Left lung (tissue), 10 donors: ENCODE measurements around the gene HIVEP3. TPM values are rescaled to one million over a fixed set of nuclear protein-coding genes. Genes with fewer than 3 reads are reported as not detected.

ENCODE experiments used
- ATAC-seq: fragments of 200-7000 bp; cut with Tn5 transposase; one replicate; pipeline ENCODE4 v1.9.1; 2020; ENCODE audit warnings: moderate library complexity
- DNase-seq, 4 donors: peaks; one replicate each; pipeline ENCODE4 v3.0.0-alpha.2; 2013 to 2020
- H3K27ac ChIP-seq, 2 donors: fragments of 200-600 bp; sonication (generic) in 1 of 2; one replicate each; pipeline versions ENCODE4 v1.5.0 to v1.8.0; 2020 to 2021
- H3K27me3 ChIP-seq, 2 donors: fragments of 200-600 bp; sonication (generic) in 1 of 2; one replicate each; pipeline versions ENCODE4 v1.5.0 to v1.8.0; 2020 to 2021
- H3K36me3 ChIP-seq, 2 donors: fragments of 200-600 bp; sonication (generic) in 1 of 2; one replicate each; pipeline versions ENCODE4 v1.5.0 to v1.8.0; 2020 to 2021
- H3K4me1 ChIP-seq, 2 donors: fragments of 200-600 bp; one replicate each; pipeline ENCODE4 v1.8.0; 2021
- H3K4me3 ChIP-seq, 2 donors: fragments of 200-600 bp; sonication (generic) in 1 of 2; one replicate each; pipeline versions ENCODE4 v1.5.0 to v1.8.0; 2020 to 2021; ENCODE audit warnings: mild to moderate bottlenecking in 1 of 2
- H3K9me3 ChIP-seq, 2 donors: fragments of 200-600 bp; sonication (generic) in 1 of 2; one replicate each; pipeline versions ENCODE4 v1.5.0 to v1.8.0; 2020 to 2021
- intact Hi-C, 2 donors: fragments of 100-400 bp; cut with DNase I; formaldehyde crosslinking; loops; one replicate each; pipeline versions ENCODE4 v1.11.2 to v1.14.2; 2022
- polyA plus RNA-seq, 6 donors: library from polyadenylated mRNA; unstranded; fragments of 120-200 nt; gene quantifications; one replicate each; pipeline ENCODE4 v1.2.1, GENCODE V29; 2013; ENCODE audit not compliant: insufficient read length in 6 of 6
- total RNA-seq, 2 donors: library from RNA; stranded (reverse); fragmentation: NEBNext Ultra II Directional; extraction: Animal tissue kit (Norgen Biotek cat#: 25700); gene quantifications; one replicate each; pipeline ENCODE4 v1.2.1, GENCODE V29; 2021
- TF ChIP-seq, protein P1 (sequence below), 2 donors: fragments of 200-600 bp; sonication (generic) in 1 of 2; IDR thresholded peaks; one replicate each; pipeline versions ENCODE4 v1.5.0 to v1.8.0; 2021; ENCODE audit warnings: antibody characterized with exemption in 2 of 2
- donor health status: DM: no; HTN: yes; CAD: no.
- donor health status: DM: no; HTN: no; CAD: no.

HIVEP3 gene
- total and polyA plus RNA-seq, 8 donors: 6.0 to 15.6 (median 7.4) TPM

DNA sequence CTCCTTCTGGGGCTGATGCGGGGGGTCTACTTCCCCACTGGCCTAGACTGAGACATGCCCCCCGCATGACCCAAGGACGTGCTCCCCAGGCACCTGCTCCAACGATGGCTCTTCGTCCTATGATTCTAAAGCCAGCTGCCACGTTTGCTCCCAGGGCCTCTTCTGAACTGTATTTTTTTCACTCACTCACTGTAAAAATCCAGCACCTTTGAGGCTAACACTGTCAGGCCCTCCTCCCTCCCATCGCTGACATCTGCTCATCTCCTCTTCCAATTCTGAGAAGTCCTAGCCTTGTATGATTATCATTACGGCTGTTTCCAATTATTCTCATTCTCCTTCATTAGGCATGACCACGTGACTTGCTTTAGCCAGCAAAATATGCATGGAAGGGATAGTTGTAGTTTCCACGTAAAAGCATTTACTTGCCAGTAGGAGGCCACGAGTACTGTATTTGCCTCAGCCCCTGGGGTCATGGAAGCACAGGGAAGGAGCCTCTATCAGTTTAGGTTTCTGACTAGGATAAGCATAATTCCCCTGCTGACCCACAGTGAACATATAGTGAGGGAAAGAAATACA, 415.1 kb downstream of the HIVEP3 start:
- intact Hi-C loops: no loop called here
- Histone ChIP-seq H3K4me1 (peaks cover 5 to 21% of the 10 kb centered on the region in 2 donors), H3K4me3 (no peak overlapping the region), H3K9me3 (no peaks in the 10 kb centered on the region), H3K36me3 (no peaks in the 10 kb centered on the region), H3K27me3 (no peaks in the 10 kb centered on the region), H3K27ac (no peak overlapping the region)
- ATAC-seq (no peak), DNase-seq (peak in 1 of 4 donors; percentile 40)
- TF ChIP-seq, protein P1, sequence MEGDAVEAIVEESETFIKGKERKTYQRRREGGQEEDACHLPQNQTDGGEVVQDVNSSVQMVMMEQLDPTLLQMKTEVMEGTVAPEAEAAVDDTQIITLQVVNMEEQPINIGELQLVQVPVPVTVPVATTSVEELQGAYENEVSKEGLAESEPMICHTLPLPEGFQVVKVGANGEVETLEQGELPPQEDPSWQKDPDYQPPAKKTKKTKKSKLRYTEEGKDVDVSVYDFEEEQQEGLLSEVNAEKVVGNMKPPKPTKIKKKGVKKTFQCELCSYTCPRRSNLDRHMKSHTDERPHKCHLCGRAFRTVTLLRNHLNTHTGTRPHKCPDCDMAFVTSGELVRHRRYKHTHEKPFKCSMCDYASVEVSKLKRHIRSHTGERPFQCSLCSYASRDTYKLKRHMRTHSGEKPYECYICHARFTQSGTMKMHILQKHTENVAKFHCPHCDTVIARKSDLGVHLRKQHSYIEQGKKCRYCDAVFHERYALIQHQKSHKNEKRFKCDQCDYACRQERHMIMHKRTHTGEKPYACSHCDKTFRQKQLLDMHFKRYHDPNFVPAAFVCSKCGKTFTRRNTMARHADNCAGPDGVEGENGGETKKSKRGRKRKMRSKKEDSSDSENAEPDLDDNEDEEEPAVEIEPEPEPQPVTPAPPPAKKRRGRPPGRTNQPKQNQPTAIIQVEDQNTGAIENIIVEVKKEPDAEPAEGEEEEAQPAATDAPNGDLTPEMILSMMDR (IDR thresholded peaks at IDR 0.05): no peak

DNA sequence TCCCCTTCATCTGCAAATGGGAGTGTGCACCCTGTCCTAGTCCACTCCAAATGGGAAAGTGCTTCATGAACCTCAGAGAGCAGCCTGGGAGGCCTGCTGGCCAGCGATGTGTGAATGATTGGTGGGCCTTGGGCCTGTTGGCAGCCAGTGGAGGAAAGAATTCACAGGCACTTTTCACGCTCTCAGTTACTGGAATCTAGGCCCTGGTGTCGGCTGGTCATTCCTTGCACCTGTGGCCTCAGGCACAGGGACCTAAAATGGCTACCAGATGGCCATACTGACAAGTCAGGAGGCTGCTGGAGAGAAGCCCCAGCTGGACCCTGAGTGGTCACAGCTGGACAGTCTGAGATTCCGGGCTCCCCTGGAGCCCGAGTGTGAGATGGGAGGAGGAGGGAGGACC, 415.8 kb downstream of the HIVEP3 start:
- peaks cover 9 to 28% of the 10 kb centered on the region in 2 donors for H3K4me1 ChIP-seq
- H3K36me3 ChIP-seq: no peaks in the 10 kb centered on the region
- no peak for ATAC-seq
- intact Hi-C loops: no loop called here
- no peaks in the 10 kb centered on the region for H3K27me3 ChIP-seq
- no peaks in the 10 kb centered on the region for H3K9me3 ChIP-seq
- TF ChIP-seq, protein P1 (IDR thresholded peaks at IDR 0.05): no peak
- H3K27ac ChIP-seq: no peak overlapping the region
- DNase-seq: peak in 1 of 4 donors; percentile 48
- H3K4me3 ChIP-seq: no peak overlapping the region

DNA sequence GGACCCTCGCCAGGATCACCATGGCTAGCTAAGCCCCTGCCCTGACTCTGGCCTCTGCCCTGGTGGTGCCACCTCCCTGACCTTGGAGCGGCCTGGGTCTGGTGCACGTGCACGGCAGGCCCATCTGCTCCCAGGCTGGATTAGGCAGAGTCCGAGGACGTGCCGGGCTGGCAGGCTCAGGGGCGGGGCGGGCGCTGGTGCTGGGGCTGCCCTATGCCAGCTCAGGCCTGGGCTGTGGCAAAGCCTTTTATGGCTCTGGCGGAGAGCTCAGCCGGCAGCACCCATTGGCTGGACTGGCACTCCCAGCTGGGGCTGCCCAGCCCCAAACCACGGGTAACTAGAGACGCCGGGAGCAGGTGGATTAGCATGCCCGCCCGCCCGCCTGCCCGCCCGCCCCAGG, 417.1 kb downstream of the HIVEP3 start:
- H3K27me3 ChIP-seq: peaks cover 0 to 5% of the 10 kb centered on the region in 2 donors
- no peaks in the 10 kb centered on the region for H3K36me3 ChIP-seq
- peaks cover 16 to 40% of the 10 kb centered on the region in 2 donors for H3K4me1 ChIP-seq
- ATAC-seq (no peak), DNase-seq (peak in 1 of 4 donors; percentile 70)
- H3K4me3 ChIP-seq: no peak overlapping the region
- intact Hi-C loops: no loop called here
- TF ChIP-seq, protein P1 (IDR thresholded peaks at IDR 0.05): no peak
- no peaks in the 10 kb centered on the region for H3K9me3 ChIP-seq
- no peak overlapping the region for H3K27ac ChIP-seq

DNA sequence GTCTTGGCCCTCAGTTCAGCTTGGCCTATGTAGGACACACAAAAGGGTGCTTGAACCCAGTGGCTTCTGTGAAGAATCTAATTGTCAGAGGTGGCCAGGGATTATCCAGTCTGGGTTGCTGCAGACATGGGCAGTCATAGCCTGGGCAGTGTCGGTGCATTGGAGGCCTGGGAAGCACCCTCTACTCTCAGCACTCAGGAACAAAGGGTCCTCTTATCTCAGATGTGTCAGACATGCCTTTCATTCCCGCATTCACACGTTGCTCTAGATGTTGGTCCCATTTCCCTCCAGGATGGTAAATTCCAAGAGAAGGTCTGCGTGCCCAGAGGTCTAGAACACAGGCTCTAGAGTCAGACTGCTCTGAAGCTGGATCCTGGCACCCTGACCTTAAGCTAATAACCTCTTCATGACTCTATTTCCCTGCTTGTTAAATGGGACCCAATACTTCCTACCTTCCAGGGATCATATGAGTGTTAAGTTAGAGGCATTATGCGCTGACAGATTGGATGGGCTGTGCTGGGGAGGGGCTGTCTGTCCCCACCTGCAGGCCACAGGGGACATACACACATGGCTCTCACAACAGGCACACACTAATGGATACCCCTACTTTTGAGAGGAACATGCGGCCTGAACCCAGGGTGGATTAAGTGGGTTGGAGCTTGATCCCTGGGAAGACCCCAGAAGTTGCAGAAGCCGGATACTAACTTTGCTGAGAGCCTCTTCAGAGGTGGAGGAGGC, 417.8 kb downstream of the HIVEP3 start:
- Histone ChIP-seq H3K4me3 (no peak overlapping the region), H3K36me3 (no peaks in the 10 kb centered on the region), H3K27me3 (peaks cover 0 to 12% of the 10 kb centered on the region in 2 donors), H3K9me3 (no peaks in the 10 kb centered on the region), H3K4me1 (peaks cover 20 to 46% of the 10 kb centered on the region in 2 donors), H3K27ac (peak overlapping the region; percentile 45 to 53)
- DNase-seq: no peak
- TF ChIP-seq, protein P1 (IDR thresholded peaks at IDR 0.05): no peak
- intact Hi-C loops: no loop called here
- no peak for ATAC-seq

DNA sequence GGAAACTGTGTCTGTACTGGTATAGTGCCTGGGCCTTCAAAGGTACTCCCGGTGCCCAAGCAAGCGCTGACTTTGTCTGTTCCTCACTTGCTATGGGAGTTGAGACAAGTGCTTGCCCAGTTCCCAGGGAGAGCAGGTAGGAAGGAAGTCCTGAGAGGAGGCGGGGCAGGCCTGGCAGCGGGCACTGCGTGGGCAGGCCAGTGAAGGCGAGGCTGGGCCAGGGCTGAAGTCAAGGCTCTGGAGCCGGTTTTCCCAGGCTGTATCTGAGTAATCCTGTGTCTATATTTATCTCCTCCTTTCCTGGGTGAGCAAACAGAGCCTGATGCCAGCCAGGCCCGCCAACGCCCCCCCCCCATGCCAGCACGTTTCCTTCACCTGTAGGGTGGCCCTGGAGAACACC, 418.3 kb downstream of the HIVEP3 start:
- Histone ChIP-seq H3K27ac (peak overlapping the region; percentile 45 to 53), H3K36me3 (no peaks in the 10 kb centered on the region), H3K27me3 (peaks cover 0 to 17% of the 10 kb centered on the region in 2 donors), H3K4me1 (peaks cover 20 to 52% of the 10 kb centered on the region in 2 donors), H3K9me3 (no peaks in the 10 kb centered on the region), H3K4me3 (no peak overlapping the region)
- DNase-seq: peak in 2 of 4 donors; percentile 86 to 91
- TF ChIP-seq, protein P1 (IDR thresholded peaks at IDR 0.05): no peak
- intact Hi-C loops: no loop called here
- peak; percentile 73 for ATAC-seq
